H1 (cell line): ENCODE measurements around the gene YBX2. TPM values are rescaled to one million over a fixed set of nuclear protein-coding genes. Genes with fewer than 3 reads are reported as not detected.

Source experiments
- SUZ12 ChIP-seq: fragments of 200-600 bp; sonication (generic); IDR thresholded peaks from 2 replicates; pipeline ENCODE4 v1.6.1; 2012; ENCODE audit warnings: mild to moderate bottlenecking, inconsistent platforms, low read length, moderate library complexity, mixed read lengths
- polyA plus RNA-seq, 7 experiments: library from polyadenylated mRNA; depleted of rRNA in 3 of 7; stranded (reverse) in 5 of 7; unstranded in 2 of 7; fragments of >200 nt in 5 of 7; fragments of 200-250 nt in 2 of 7; gene quantifications; 1 replicate in 5 of 7; 2 replicates in 1 of 7; 4 replicates in 1 of 7; pipeline versions ENCODE4 v1.2.1 to v1.2.3, GENCODE V29; 2011 to 2013; ENCODE audit warnings: missing spikeins in 2 of 7, mixed read lengths in 2 of 7
- total RNA-seq: library from RNA; stranded (reverse); fragmentation: NEBNext Ultra II Directional; extraction: Animal tissue kit (Norgen Biotek cat#: 25700); gene quantifications from 2 replicates; pipeline ENCODE4 v1.2.1, GENCODE V29; 2021
- TF ChIP-seq, protein P1 (sequence below): fragments of 300-600 bp; sonication (generic); IDR thresholded peaks from 2 replicates; pipeline ENCODE4 v1.7.1; 2012; ENCODE audit warnings: low read length, moderate library complexity, mild to moderate bottlenecking, inconsistent platforms; ENCODE audit not compliant: insufficient replicate concordance

The YBX2 gene
- total and polyA plus RNA-seq, 2 of the 8 experiments (the other 6 are each of a cell fraction or from before 2014, with no cell fraction given): 19.2 to 30.5 TPM

DNA sequence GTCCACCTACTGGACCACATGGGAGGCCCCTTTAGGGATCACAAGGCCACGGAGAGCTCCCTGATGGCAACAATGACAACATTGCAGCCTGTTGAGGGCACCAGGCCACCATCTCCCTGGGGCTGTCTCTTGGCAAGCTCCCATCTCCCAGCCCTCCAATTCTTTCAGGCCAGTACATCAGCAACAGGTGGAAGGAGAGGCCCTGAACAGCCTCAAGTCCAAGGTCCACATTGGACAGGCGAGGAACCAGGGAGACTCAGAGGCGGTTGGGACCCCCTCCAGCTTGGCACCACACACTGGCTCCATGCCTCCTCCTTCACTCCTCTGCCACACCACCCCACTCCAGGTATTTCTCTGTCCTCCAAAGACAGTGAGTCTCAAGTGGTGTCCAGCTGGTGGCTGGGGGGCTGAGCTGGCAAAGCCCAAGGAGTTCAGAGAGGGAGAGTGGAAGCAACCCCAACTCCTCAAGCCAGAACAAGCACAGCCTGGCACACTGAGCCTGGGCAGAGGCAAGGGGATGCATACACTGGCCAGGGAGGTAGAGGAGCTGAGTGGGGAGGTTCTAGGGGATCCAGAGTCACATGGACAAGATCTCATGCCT, 40.6 kb upstream of the YBX2 start (continued):
- TF ChIP-seq, protein P1, sequence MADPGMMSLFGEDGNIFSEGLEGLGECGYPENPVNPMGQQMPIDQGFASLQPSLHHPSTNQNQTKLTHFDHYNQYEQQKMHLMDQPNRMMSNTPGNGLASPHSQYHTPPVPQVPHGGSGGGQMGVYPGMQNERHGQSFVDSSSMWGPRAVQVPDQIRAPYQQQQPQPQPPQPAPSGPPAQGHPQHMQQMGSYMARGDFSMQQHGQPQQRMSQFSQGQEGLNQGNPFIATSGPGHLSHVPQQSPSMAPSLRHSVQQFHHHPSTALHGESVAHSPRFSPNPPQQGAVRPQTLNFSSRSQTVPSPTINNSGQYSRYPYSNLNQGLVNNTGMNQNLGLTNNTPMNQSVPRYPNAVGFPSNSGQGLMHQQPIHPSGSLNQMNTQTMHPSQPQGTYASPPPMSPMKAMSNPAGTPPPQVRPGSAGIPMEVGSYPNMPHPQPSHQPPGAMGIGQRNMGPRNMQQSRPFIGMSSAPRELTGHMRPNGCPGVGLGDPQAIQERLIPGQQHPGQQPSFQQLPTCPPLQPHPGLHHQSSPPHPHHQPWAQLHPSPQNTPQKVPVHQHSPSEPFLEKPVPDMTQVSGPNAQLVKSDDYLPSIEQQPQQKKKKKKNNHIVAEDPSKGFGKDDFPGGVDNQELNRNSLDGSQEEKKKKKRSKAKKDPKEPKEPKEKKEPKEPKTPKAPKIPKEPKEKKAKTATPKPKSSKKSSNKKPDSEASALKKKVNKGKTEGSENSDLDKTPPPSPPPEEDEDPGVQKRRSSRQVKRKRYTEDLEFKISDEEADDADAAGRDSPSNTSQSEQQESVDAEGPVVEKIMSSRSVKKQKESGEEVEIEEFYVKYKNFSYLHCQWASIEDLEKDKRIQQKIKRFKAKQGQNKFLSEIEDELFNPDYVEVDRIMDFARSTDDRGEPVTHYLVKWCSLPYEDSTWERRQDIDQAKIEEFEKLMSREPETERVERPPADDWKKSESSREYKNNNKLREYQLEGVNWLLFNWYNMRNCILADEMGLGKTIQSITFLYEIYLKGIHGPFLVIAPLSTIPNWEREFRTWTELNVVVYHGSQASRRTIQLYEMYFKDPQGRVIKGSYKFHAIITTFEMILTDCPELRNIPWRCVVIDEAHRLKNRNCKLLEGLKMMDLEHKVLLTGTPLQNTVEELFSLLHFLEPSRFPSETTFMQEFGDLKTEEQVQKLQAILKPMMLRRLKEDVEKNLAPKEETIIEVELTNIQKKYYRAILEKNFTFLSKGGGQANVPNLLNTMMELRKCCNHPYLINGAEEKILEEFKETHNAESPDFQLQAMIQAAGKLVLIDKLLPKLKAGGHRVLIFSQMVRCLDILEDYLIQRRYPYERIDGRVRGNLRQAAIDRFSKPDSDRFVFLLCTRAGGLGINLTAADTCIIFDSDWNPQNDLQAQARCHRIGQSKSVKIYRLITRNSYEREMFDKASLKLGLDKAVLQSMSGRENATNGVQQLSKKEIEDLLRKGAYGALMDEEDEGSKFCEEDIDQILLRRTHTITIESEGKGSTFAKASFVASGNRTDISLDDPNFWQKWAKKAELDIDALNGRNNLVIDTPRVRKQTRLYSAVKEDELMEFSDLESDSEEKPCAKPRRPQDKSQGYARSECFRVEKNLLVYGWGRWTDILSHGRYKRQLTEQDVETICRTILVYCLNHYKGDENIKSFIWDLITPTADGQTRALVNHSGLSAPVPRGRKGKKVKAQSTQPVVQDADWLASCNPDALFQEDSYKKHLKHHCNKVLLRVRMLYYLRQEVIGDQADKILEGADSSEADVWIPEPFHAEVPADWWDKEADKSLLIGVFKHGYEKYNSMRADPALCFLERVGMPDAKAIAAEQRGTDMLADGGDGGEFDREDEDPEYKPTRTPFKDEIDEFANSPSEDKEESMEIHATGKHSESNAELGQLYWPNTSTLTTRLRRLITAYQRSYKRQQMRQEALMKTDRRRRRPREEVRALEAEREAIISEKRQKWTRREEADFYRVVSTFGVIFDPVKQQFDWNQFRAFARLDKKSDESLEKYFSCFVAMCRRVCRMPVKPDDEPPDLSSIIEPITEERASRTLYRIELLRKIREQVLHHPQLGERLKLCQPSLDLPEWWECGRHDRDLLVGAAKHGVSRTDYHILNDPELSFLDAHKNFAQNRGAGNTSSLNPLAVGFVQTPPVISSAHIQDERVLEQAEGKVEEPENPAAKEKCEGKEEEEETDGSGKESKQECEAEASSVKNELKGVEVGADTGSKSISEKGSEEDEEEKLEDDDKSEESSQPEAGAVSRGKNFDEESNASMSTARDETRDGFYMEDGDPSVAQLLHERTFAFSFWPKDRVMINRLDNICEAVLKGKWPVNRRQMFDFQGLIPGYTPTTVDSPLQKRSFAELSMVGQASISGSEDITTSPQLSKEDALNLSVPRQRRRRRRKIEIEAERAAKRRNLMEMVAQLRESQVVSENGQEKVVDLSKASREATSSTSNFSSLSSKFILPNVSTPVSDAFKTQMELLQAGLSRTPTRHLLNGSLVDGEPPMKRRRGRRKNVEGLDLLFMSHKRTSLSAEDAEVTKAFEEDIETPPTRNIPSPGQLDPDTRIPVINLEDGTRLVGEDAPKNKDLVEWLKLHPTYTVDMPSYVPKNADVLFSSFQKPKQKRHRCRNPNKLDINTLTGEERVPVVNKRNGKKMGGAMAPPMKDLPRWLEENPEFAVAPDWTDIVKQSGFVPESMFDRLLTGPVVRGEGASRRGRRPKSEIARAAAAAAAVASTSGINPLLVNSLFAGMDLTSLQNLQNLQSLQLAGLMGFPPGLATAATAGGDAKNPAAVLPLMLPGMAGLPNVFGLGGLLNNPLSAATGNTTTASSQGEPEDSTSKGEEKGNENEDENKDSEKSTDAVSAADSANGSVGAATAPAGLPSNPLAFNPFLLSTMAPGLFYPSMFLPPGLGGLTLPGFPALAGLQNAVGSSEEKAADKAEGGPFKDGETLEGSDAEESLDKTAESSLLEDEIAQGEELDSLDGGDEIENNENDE: no peak
- TF ChIP-seq SUZ12: no peak
